ENCODE results near the gene PPIF. TPM values are rescaled to one million over a fixed set of nuclear protein-coding genes. Genes with fewer than 3 reads are reported as not detected.

The PPIF gene
- total and polyA plus RNA-seq, 2 of the 13 experiments (the other 11 are each of a cell fraction or from before 2014, with no cell fraction given): 147 to 157 TPM

DNA sequence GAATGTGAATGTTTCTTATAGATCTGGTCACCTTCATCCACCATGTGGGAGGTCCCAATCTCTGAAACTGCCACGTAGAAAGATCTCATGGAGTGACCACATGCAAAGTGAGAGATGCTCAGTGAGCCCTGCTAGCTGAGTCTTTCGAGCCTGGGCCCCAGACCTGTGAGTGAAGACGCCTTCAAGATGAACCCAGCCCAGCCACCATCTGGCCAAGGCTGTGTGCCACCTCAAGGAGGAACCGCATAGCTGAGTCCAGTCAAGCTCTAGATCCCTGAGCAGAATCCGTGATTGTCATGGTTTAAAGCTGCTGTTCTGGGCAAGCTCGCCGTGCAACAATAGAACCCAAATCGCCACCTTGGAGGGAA, 20.2 kb upstream of the PPIF start:
- Histone ChIP-seq H3K36me3 (replicated peaks in 1 of 2; ENCODE audit: control insufficient read depth in 1 of 2, insufficient read depth in 2 of 2, low read length in 2 of 2) (no peaks in the 10 kb centered on the region), H2AFZ (ENCODE audit: low read length) (no peak overlapping the region), H3K27me3 (ENCODE audit: control insufficient read depth in 1 of 2, insufficient read depth in 2 of 2, low read length in 2 of 2) (0 out of 5 replicates have a peak, but pooled peaks cover 0 to 3% of the 10 kb centered on the region in 2 experiments), H4K20me1 (ENCODE audit: insufficient read depth, low read length) (no peaks in the 10 kb centered on the region), H3K27ac (ENCODE audit: extremely low read length, insufficient read depth, low read length) (no peak overlapping the region), H3K9me3 (ENCODE audit: low read length) (no peaks in the 10 kb centered on the region), H3K79me2 (ENCODE audit: insufficient read depth, low read length) (no peaks in the 10 kb centered on the region), H3K4me1 (ENCODE audit: insufficient read depth, low read length) (peaks cover 21% of the 10 kb centered on the region), H3K4me2 (ENCODE audit: low read depth, low read length) (no peak overlapping the region), H3K4me3 (replicated peaks in 1 of 3; ENCODE audit: insufficient read depth in 1 of 3, low read depth in 2 of 3, low read length in 3 of 3) (no peak overlapping the region), H3K9ac (ENCODE audit: insufficient read depth, low read depth, low read length) (no peak overlapping the region)
- ChIA-PET CTCF (ENCODE audit: low intra/inter-chr PET ratio, low total read pairs) (no interaction called here), POLR2A (no interaction called here)
- ATAC-seq: no peak
- BruUV-seq (replicated peaks): no TSS peak
- in situ Hi-C loops (cut with HindIII; ENCODE audit: extremely low pct_ligation_motif_present, low pct_unique_long_range_greater_than_20kb) (no loop called here), intact Hi-C loops (cut with micrococcal nuclease; ENCODE audit: unreplicated experiment) (no loop called here)
- no peak for DNase-seq (ENCODE audit: low spot score)
- no peak for FAIRE-seq
- WGBS (ENCODE audit: low lambda C conversion rate): 25% methylated on average over 1 of the region's 8 CpGs
- no peak for TF ChIP-seq SMAD3 (CRISPR knock-in tag; IDR thresholded peaks at IDR 0.05)

DNA sequence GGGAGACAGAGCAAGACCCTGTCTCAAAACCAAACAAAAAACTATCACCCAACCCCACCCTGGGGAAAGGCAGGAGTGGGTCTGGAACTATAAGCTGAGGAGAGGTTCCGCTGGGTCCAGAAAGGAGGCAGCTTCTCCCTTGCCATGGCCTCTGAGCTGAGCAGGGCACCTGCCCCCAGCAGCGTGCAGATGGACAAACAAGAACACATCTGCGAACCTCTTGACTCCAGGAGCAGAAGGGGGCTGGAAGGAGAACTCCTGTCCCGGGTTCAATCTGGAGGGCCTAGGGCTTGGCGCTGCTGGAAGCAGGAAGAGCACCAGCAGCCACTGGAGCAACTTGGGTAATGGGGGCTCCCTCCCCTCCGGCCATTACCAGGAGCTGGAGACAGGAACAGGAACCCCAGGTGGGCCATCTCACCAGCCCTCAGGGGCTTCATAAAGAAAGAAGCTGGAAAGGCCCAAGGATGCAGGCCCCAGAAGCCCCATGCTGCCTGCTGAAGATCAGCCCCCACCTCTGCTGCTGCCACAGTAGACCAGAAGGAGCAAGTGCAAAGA, 19.0 kb upstream of the PPIF start:
- FAIRE-seq (no peak), ATAC-seq (no peak), DNase-seq (ENCODE audit: low spot score) (no peak)
- Histone ChIP-seq H3K4me2 (ENCODE audit: low read depth, low read length) (no peak overlapping the region), H2AFZ (ENCODE audit: low read length) (no peak overlapping the region), H3K9me3 (ENCODE audit: low read length) (no peaks in the 10 kb centered on the region), H3K27me3 (ENCODE audit: control insufficient read depth in 1 of 2, insufficient read depth in 2 of 2, low read length in 2 of 2) (0 out of 5 replicates have a peak, but pooled peaks cover 0 to 3% of the 10 kb centered on the region in 2 experiments), H3K27ac (ENCODE audit: extremely low read length, insufficient read depth, low read length) (no peak overlapping the region), H3K4me3 (replicated peaks in 1 of 3; ENCODE audit: insufficient read depth in 1 of 3, low read depth in 2 of 3, low read length in 3 of 3) (no peak overlapping the region), H3K4me1 (ENCODE audit: insufficient read depth, low read length) (peaks cover 22% of the 10 kb centered on the region), H4K20me1 (ENCODE audit: insufficient read depth, low read length) (no peaks in the 10 kb centered on the region), H3K79me2 (ENCODE audit: insufficient read depth, low read length) (no peaks in the 10 kb centered on the region), H3K36me3 (replicated peaks in 1 of 2; ENCODE audit: control insufficient read depth in 1 of 2, insufficient read depth in 2 of 2, low read length in 2 of 2) (no peaks in the 10 kb centered on the region), H3K9ac (ENCODE audit: insufficient read depth, low read depth, low read length) (no peak overlapping the region)
- intact Hi-C loops (cut with micrococcal nuclease; ENCODE audit: unreplicated experiment): no loop called here
- 100% methylated on average over 1 of the region's 6 CpGs for WGBS (ENCODE audit: low lambda C conversion rate)
- in situ Hi-C loops (cut with HindIII; ENCODE audit: extremely low pct_ligation_motif_present, low pct_unique_long_range_greater_than_20kb): no loop called here
- ChIA-PET POLR2A (no interaction called here), CTCF (ENCODE audit: low intra/inter-chr PET ratio, low total read pairs) (no interaction called here)
- no TSS peak for BruUV-seq (replicated peaks)
- TF ChIP-seq DPF2 (CRISPR knock-in tag; IDR thresholded peaks at IDR 0.05; ENCODE audit: borderline replicate concordance, low read depth) (no peak), ZNF20 (CRISPR knock-in tag; IDR thresholded peaks at IDR 0.05) (no peak)
- TF ChIP-seq, protein P1, sequence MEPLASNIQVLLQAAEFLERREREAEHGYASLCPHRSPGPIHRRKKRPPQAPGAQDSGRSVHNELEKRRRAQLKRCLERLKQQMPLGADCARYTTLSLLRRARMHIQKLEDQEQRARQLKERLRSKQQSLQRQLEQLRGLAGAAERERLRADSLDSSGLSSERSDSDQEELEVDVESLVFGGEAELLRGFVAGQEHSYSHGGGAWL (CRISPR knock-in tag; IDR thresholded peaks at IDR 0.05): no peak
- TF ChIP-seq, protein P2, sequence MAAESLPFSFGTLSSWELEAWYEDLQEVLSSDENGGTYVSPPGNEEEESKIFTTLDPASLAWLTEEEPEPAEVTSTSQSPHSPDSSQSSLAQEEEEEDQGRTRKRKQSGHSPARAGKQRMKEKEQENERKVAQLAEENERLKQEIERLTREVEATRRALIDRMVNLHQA (CRISPR knock-in tag; IDR thresholded peaks at IDR 0.05): no peak

Data from HepG2 (cell line).